Ectodermal cell (in vitro differentiated cells): ENCODE results near the gene GULP1.
"Not testable (repeated sequence)": the region's sequence is repeated elsewhere in the genome, so short reads cannot be mapped to it uniquely, and the experiment has no call there.

Source experiments
- H3K27ac ChIP-seq: 2 replicates; pipeline ENCODE4 v1.7.0; 2013; ENCODE audit warnings: mild to moderate bottlenecking, low read depth, low read length; ENCODE audit not compliant: insufficient read depth, poor library complexity, severe bottlenecking
- H3K27me3 ChIP-seq: 2 replicates; pipeline ENCODE4 v1.7.0; 2013; ENCODE audit warnings: mild to moderate bottlenecking, low read length; ENCODE audit not compliant: insufficient read depth, control insufficient read depth, poor library complexity, severe bottlenecking
- H3K36me3 ChIP-seq: one replicate; pipeline ENCODE4 v1.7.0; 2013; ENCODE audit warnings: low read length; ENCODE audit not compliant: control insufficient read depth, insufficient read depth
- H3K4me1 ChIP-seq: one replicate; pipeline ENCODE4 v1.7.0; 2013; ENCODE audit warnings: low read length; ENCODE audit not compliant: control insufficient read depth, insufficient read depth
- H3K4me3 ChIP-seq: 2 replicates; pipeline ENCODE4 v1.7.0; 2013; ENCODE audit warnings: low read depth, low read length, control low read depth; ENCODE audit not compliant: insufficient read depth
- H3K9me3 ChIP-seq: 2 replicates; pipeline ENCODE4 v1.7.0; 2013; ENCODE audit warnings: mild to moderate bottlenecking, low read length, moderate library complexity; ENCODE audit not compliant: control insufficient read depth
- WGBS, 2 experiments: methylation state at CpG; one replicate each; pipeline ENCODE4 v1.1.7; 2013; ENCODE audit warnings: missing lambda C conversion rate in 2 of 2; 5-methylcytosine and 5-hydroxymethylcytosine counted together

The GULP1 gene

DNA sequence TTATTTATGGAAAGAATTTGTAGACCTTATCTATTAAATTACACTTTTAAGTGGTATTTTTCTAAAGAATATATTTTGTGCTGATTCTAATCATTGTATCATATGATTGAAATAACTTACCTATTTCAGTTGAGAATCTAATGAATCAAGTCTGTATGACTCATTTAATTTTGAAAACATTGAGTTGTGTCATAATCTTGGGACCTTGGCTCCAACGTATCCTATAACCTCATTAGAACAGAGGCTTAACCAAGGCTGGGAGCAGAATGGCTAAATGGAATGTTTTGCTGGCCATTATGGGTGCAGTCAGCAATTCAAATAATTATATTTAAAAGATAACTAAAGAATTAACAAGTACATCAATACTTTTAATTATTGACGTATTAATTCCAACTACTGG is 19.6 kb upstream of the GULP1 start:
- H3K9me3 ChIP-seq = no peaks in the 10 kb centered on the region
- no peaks in the 10 kb centered on the region for H3K4me1 ChIP-seq
- H3K4me3 ChIP-seq = no peak overlapping the region
- no peak overlapping the region for H3K27ac ChIP-seq
- WGBS, 2 experiments = 96 to 100% methylated on average over 1 to 2 of the region's 2 CpGs
- H3K36me3 ChIP-seq = no peaks in the 10 kb centered on the region
- H3K27me3 ChIP-seq = no peaks in the 10 kb centered on the region

DNA sequence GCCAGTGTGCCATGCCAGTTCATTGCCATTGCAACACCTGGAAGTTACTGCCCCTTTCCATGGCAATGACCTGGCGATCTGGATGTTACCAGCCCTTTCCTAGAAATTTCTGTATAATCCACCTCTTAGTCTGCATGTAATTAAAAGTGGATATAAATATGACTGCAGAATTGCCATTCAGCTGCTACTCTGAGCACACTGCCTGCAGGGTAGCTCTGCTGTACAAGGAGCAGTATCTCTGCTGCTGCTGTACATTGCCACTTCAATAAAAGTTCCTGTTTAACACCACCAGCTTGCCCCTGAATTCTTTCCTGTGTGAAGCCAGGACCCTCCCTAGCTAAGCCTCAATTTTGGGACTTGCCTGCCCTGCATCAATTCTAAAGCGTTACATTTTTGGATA is 17.4 kb upstream of the GULP1 start:
- H3K9me3 ChIP-seq = no peaks in the 10 kb centered on the region
- no peak overlapping the region for H3K4me3 ChIP-seq
- H3K4me1 ChIP-seq = no peaks in the 10 kb centered on the region
- 92 to 98% methylated on average over 2 of the region's 2 CpGs for WGBS, 2 experiments
- H3K36me3 ChIP-seq = no peaks in the 10 kb centered on the region
- H3K27me3 ChIP-seq = no peaks in the 10 kb centered on the region
- H3K27ac ChIP-seq = no peak overlapping the region

DNA sequence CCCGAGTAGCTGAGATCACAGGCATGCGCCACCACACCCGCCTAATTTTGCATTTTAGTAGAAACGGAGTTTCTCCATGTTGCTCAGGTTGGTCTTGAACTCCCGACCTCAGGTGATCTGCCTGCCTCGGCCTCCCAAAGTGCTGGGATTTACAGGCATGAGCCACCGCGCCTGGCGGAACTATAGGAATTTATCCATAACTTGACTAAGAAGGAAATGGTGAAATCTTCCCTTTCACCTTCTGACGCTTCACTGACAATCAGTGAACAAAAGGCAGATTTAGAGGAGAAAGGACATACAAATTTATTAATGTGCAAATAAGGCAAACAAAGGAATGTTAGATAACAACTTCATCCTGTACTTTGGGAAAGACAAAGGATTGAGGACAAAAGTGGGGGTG is 15.4 kb upstream of the GULP1 start:
- 85 to 88% methylated on average over 10 of the region's 10 CpGs for WGBS, 2 experiments
- H3K9me3 ChIP-seq = no peaks in the 10 kb centered on the region
- H3K36me3 ChIP-seq = no peaks in the 10 kb centered on the region

DNA sequence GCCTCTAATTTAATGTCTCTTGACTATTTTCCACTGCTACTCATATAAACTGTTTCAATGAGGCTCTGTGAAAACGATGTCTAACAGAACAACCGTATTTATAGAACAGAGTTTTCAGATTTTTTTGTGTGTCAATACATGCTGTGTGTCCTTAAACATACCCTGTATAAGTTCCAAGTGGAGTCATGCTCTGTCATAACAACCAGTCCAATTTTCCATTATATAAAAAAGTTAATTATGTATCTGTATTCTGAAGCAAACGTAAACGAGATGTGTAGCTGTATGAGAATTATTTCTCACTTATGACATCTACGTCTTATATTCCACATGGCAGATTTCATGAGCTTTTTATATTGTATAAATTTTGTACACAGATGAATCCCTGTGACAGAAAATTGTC is 13.9 kb upstream of the GULP1 start:
- Histone ChIP-seq H3K4me3 (no peak overlapping the region), H3K9me3 (no peaks in the 10 kb centered on the region), H3K27me3 (no peaks in the 10 kb centered on the region), H3K36me3 (no peaks in the 10 kb centered on the region), H3K4me1 (no peaks in the 10 kb centered on the region), H3K27ac (no peak overlapping the region)
- 86 to 100% methylated on average over 1 to 2 of the region's 5 CpGs for WGBS, 2 experiments

More for the DNA sequence above, 15.4 kb upstream of the GULP1 start:
- Histone ChIP-seq H3K27ac (no peak overlapping the region), H3K4me1 (no peaks in the 10 kb centered on the region), H3K4me3 (no peak overlapping the region), H3K27me3 (no peaks in the 10 kb centered on the region)

DNA sequence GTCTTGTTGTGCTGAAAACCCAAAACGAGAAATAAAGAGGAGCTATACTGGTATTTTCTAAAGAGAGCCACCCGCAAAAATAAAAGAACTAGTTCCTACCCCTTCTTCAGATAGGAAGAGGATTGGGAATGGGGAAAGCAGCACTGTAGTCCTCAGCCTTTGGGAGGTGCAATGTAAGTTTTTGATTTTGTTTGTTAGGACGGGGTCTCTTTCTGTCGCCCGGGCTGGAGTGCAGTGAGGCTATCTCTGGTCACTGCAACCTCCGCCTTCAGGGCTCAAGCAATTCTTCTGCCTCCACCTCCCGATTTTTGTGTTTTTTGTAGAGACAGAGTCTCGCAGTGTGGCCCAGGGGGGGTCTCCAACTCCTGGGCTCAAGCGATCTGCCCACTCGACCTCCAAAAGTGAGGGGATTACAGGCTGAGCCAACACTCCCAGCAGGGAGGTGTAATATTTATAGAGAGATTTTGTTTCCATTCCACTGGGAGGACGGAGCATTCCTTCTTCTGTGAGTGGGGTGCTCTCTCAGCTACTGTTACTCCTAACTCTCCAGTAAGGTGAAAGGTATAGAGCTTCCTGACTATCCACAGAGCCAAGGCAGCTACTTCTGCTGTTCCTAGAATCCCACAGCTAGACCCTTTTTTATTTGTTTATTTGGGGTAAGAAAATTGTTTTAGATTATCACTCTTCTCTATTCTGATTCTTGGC is 13.1 kb upstream of the GULP1 start:
- Histone ChIP-seq H3K9me3 (no peaks in the 10 kb centered on the region), H3K36me3 (no peaks in the 10 kb centered on the region), H3K27me3 (no peaks in the 10 kb centered on the region), H3K27ac (no peak overlapping the region), H3K4me1 (no peaks in the 10 kb centered on the region), H3K4me3 (peak overlapping the region; percentile 12)
- 20 to 28% methylated on average over 11 of the region's 11 CpGs for WGBS, 2 experiments

DNA sequence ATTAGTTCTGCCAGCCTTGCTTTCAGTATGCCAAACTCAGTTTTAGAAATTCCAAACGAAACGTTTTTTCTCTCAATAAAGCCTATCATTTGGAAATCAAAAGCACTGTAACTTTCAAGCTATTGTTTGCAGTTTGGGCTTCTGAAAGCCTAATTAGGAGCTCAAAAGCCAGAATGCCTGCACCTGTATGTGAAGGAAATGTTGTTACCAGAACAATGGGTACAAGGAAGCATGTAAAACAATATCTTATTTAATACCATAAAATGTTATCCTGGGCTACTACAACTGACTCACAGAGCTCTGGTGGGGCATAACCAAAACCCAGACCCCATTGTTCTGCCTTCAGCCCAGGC is 12.6 kb upstream of the GULP1 start:
- Histone ChIP-seq H3K36me3 (no peaks in the 10 kb centered on the region), H3K27me3 (no peaks in the 10 kb centered on the region), H3K27ac (no peak overlapping the region), H3K9me3 (no peaks in the 10 kb centered on the region), H3K4me1 (no peaks in the 10 kb centered on the region), H3K4me3 (no peak overlapping the region)
- WGBS, 2 experiments = 6 to 15% methylated on average over 2 of the region's 2 CpGs

DNA sequence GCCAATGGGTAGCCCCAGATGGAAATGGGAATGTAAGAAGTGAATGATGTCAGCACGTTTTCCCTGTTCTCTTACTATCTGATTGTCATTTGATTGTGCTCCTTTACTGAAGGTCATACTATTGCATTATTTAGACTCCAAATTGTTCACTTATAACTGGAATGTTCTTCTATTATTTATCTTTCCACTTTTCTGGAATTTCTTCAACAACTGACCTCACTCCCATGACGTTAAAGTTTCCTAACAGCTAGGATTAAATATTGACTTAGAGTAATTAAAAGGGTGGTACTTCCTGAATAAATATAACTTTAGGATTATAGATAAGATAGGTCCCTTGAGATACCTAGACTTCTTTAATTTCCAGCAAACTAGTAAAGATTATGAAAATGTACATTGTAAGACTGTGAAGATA is 10.9 kb upstream of the GULP1 start:
- Histone ChIP-seq H3K4me3 (no peak overlapping the region), H3K36me3 (no peaks in the 10 kb centered on the region), H3K4me1 (no peaks in the 10 kb centered on the region), H3K27me3 (no peaks in the 10 kb centered on the region), H3K27ac (no peak overlapping the region), H3K9me3 (no peaks in the 10 kb centered on the region)
- WGBS, 2 experiments = 83 to 100% methylated on average over 1 of the region's 2 CpGs

DNA sequence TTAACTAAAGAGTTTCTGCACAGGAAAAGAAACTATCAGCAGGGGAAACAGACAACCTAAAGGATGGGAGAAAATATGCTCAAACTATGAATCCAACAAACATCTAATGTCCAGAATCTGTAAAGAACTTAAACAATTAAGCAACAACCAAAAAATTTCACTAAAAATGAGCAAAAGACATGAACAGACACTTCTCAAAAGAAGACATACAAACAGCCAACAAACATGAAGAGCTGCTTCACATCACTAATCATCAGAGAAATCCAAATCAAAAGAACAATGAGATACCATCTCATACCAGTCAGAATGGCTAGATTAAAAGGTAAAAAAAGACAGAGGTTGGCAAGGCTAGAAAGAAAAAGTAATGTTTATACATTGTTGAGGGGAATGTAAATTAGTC is 8.8 kb upstream of the GULP1 start:
- Histone ChIP-seq H3K4me3 (no peak overlapping the region), H3K27me3 (no peaks in the 10 kb centered on the region), H3K27ac (no peak overlapping the region), H3K36me3 (no peaks in the 10 kb centered on the region), H3K9me3 (no peaks in the 10 kb centered on the region), H3K4me1 (no peaks in the 10 kb centered on the region)

DNA sequence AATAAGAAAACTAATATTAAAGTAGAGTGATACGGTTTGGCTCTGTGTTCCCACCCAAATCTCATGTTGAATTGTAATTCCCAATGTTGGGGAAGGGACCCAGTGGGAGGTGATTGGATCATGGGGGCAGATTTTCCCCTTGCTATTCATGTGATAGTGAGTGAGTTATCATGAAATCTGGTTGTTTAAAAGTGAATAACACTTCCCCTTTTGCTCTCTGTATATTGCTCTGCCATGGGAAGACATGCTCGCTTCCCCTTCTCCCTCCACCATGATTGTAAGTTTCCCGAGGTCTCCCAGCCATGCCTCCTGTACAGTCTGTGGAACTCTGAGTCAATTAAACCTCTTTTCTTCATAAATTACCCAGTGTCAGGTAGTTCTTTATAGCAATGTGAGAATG is 7.4 kb upstream of the GULP1 start:
- H3K9me3 ChIP-seq, H3K27me3 ChIP-seq, H3K27ac ChIP-seq, H3K4me1 ChIP-seq, H3K4me3 ChIP-seq, H3K36me3 ChIP-seq: not testable (repeated sequence)
- WGBS, 2 experiments = 84 to 89% methylated on average over 3 of the region's 3 CpGs

DNA sequence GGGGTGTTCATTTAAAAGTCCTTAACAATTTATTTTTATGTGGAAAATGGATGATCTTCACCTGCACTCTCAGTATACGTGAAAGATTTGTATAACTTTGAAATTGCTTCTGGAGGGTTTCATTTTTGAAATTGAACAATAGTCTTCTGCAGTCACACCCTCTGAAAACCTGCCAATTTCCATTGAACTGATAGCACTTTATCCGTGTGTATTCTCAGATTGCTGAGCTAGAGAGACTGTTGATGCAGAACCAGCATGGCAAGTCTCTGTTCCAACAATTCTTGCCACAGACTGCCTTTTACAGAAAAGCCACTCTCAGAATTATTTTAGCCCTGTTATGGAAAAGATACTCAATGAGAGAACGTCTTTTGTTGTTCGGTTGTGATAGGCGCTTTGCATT is 6.6 kb upstream of the GULP1 start:
- Histone ChIP-seq H3K4me1 (no peaks in the 10 kb centered on the region), H3K36me3 (no peaks in the 10 kb centered on the region), H3K4me3 (no peak overlapping the region), H3K27me3 (no peaks in the 10 kb centered on the region), H3K9me3 (no peaks in the 10 kb centered on the region), H3K27ac (no peak overlapping the region)
- 75 to 79% methylated on average over 5 of the region's 5 CpGs for WGBS, 2 experiments

DNA sequence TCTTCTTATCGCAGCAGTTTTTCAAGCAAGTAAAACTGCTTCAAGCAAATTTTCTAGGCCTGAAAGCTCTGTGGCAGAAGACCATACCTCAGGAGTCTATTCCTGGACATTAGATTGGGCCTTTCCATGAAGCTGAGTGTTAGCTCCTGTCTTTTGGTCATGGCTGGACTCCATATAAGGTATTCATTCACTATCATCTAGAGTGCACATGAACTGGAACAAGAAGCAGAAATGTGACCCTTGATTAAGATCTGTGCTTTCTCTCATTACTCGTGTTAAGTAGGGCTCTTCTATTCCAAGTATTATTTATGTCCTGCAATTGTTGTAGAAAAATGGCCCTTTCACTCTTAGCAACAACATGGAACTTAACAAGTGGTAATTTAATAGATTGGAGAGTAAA is 5.9 kb upstream of the GULP1 start:
- H3K9me3 ChIP-seq = no peaks in the 10 kb centered on the region
- H3K4me1 ChIP-seq = no peaks in the 10 kb centered on the region
- H3K36me3 ChIP-seq = no peaks in the 10 kb centered on the region
- no peak overlapping the region for H3K4me3 ChIP-seq
- H3K27ac ChIP-seq = no peak overlapping the region
- H3K27me3 ChIP-seq = no peaks in the 10 kb centered on the region
- 98 to 100% methylated on average over 2 of the region's 2 CpGs for WGBS, 2 experiments
